LoVo (cell line): ENCODE measurements around the gene GRK3.
"Not testable (repeated sequence)": the region's sequence is repeated elsewhere in the genome, so short reads cannot be mapped to it uniquely, and the experiment has no call there.

Experiments
- DNase-seq: peaks from one replicate; pipeline ENCODE4 v3.0.0-alpha.2; 2016; ENCODE audit warnings: low spot score

The GRK3 gene

DNA sequence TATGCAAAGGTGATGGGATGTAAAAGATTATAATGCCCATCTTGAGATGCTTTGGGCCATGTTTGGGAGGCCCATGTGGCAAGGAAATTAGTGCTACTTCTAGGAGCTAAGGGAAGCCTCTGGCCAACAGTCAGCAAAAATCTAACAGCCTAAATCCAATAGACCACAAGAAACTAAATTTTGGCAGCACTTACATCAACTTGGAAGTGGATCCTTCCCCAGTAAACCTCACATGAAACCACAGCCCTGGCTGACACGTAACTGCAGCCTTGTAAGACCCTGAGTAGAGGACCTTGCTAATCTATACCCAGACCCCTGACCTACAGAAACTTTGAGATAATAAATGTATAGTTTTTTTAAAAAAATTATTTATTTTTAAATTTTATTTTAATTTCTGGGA is 13.1 kb upstream of the GRK3 start:
- no peak for DNase-seq

DNA sequence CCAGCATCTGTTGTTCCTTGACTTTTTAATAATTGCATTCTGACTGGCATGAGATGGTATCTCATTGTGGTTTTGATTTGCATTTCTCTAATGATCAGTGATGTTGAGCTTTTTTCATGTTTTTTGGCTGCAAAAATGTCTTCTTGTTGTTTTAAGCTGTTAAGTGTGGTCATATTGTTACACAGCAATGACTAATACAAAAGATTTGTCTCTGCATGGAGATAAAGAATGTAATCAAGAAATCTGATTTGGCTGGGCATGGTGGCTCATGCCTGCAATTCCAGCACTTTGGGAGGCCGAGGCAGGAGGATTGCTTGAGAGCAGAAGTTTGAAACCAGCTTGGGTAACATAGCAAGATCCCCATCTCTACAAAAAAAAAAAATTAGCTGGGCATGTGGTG is 12.1 kb upstream of the GRK3 start:
- not testable (repeated sequence) for DNase-seq

DNA sequence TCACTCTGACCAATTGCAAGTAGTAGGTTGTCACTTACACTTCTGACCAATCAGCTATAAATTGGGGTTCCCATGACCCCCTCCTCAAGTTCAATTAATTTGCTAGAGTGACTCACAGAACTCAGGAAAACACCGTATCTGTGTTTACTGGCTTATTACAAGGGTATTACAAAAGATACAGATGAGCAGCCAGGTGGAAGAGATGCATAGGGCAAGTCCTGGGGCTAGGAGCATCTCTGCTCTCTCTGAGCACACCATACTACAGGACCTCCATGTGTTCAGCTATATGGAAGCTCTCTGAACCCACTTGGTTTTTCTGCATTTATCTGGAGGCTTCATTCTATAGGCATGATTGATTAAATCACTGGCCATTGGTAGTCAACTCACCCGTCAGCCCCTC is 11.3 kb upstream of the GRK3 start:
- DNase-seq: no peak

DNA sequence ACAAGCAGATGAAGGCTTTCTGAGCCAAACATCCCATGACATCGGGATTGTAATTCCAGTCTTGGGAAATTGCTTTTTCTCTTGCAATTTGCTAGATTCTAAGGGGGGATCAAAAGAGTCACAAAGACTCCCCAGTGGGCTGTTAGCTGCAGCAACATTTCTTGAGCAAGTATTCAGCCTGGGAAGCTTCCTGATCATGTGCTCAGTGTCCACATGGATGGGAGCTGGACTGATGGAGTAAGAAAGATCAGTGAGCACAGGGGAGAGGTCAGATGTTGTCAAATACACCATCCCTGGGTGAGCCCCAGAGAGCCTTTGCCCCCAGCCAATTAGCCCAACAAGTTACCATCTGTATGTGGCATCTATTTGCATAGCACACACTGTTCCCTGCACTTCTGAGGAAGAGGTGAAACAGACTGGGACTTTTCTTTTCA is 10.2 kb upstream of the GRK3 start:
- DNase-seq: no peak

DNA sequence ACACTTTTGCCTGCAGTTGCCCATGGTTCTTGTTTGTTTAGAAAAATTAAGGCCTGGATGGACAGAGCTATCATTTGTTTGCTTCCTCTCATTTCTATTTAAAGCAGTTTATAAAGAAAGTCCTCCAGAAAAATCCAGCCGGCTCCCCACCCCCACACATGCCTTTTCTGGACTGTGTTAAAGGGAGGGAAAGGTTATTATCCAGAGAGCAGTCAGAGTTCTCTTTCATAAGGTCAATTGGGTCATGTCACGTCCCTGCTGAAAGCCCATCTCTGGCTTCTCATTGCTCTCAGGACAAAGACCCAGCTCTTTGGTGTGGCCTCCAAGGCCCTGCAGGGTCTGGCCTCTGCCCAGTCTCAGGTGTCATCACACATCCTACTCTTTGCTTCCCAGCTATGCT is 9.8 kb upstream of the GRK3 start:
- DNase-seq: no peak

DNA sequence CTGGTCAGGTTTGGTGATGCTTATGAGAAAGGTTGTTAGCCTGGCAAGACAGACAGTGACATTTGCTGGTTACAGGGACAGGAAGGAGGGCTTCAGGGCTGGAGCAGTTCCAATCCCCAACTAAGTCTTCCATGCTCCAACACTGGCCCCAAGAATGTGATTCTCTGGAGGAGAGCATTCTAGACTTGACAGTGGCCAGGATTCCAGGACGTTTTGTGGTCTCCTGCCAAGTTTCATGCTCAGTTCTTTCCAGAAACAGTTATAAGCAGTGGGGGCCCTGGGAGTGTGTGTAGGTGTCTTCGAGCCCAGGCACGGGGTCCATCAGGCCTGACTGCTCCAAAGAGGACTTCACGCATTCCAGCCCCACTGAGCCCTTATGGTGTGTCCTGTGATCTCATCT is 8.9 kb upstream of the GRK3 start:
- DNase-seq: no peak

DNA sequence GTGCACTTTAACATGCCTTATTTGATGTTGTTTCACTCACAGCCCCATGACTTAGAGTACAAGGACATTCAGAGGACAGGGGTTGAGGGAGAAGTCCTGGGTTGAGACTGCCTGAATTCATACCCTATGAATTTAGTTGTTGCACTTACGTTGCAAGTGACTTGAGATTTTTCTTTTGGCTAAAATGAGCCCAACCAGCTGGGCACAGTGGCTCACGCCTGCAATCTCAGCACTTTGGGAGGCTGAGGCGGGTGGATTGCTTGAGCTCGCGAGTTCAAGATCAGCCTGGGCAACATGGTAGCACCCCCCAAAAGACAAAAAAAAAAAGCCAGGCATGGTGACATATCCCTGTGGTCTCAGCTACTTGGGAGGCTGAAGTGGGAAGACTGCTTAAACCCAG is 7.3 kb upstream of the GRK3 start:
- DNase-seq: no peak

DNA sequence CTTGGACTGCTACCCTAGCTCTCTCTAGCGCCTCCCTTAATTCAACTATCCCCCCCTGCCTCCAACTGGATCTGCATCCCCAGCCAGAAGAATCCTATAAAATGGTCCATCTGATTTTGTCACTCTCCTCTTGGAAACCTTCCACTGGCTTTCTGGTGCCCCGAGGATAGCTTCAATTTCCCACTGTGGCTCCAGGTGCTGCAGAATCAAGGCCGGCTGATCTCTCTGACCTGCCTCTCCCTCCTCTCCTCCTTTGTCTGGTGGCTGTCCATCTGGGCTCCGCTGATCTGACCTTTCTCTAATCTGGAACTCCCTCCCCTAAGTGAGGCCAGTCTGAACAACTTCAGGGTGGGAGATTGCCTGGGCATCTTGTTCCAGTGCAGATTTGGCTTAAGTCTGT is 6.1 kb upstream of the GRK3 start:
- DNase-seq: no peak

DNA sequence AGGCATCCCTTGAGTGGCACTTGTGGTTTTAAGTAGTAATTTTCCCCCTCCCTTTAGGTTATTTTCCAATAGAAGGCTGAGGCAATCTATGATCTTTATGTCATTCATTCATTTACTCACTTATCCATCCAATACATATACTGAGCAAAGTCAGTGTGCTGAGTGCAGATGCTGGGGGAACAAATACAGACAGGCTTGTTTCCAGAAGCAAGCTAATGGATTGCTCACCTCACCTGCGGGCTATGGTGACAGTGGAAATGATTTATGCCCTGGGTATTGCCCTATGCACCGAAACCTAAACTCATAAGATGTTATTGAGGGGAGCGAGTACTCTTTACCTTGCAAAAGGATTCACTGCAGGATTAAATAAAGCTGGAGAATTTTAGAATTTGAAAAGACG is 4.6 kb upstream of the GRK3 start:
- not testable (repeated sequence) for DNase-seq

DNA sequence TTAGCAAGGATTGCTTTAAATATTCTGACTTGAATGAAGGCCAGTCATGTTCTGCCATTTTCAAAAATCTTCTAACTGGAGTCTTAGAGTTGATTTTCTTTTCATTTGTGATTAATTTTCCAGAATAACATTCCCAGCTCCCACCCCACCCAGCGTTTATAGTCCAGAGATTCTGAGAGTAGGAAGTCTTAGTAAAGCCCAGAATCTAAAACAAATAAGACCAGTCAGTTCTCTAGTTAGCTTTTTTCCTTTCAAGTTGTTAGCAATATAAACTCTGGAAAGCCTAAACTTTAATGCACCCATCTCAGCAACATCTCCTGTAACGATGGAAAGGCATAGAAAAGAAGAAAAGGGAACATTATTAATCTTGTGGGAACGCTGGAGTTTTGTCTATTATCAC is 3.3 kb upstream of the GRK3 start:
- not testable (repeated sequence) for DNase-seq

DNA sequence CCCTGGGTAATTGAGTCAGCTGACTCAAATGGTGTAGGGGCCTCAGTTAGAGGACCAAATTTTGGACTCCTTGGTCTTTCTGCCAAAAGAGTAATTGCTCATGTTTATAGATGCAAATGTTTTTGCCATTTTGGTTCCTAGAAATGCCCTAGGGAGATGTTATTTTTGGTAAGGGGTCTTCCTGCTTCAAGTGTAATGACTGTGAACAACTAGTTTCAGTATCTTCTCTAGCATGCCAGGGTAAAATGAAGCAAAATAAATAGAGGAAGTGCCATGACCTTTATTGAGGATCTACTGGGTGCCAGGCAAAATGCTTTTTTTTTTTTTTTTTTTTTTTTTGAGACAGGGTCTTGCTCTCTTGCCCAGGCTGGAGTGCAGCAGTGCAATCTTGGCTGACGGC is 2.5 kb upstream of the GRK3 start:
- not testable (repeated sequence) for DNase-seq

DNA sequence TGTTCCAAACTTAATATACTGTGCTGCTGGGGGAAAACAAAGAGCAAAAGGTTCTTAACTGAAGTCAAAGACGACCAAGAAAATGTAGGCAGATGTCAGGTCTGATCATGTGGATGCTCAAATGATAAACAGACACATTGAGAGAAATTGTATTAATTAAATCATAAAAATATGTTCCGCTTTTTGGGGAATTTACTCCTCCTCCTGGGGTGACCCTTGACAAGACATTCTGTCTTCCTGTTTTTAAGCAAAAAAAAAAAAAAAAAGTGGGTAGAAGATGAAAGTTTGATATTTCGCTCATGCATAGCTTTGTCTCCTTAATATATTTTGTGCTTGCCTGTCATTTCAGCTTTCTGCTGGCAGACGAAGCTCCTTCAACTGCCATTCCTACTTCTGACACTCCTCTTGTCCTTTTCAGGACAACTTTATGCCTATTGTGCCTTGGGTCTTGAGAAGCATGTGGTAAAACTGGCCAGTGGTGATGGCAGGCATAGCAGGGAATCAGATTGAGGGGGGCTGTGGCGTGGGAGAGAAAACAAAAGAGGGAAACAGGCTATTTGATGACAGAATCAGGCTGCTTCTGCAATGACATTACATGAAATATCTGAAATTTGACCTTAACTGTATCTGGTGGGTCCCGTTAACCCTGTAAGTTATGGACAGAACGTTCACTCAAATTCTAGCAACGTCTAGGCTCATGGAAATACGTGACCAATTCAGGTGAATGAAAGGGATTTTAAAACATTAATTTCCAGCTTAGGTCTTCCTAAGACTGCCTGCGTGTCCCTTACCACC is 1.3 kb upstream of the GRK3 start:
- not testable (repeated sequence) for DNase-seq

DNA sequence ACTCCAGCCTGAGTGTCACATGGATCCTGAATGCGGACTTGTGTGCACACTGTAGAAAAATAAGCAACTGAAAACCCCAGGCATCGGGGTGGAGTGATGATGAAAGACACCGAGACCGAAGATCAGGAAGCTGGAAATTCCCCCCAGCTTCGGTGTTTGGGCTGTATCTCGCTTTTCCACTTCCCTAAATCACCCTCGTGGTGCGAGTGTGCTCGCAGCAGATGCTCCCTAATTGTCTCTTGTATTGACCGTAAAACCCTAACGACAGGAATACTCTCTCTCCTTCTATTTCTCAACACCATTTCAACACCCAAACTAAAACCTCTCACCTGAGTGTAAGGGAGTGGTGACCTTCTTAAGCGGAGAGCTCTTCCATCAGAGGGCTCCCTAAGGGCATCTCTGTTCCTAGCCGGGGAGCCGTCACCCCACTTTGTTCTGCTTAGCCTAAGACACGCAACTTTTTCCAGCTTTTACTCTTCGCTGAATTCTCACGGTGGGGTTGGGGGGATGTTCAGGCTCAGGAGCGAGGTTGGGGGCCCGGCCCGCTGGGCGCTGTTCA is 635 bp upstream of the GRK3 start:
- no peak for DNase-seq

DNA sequence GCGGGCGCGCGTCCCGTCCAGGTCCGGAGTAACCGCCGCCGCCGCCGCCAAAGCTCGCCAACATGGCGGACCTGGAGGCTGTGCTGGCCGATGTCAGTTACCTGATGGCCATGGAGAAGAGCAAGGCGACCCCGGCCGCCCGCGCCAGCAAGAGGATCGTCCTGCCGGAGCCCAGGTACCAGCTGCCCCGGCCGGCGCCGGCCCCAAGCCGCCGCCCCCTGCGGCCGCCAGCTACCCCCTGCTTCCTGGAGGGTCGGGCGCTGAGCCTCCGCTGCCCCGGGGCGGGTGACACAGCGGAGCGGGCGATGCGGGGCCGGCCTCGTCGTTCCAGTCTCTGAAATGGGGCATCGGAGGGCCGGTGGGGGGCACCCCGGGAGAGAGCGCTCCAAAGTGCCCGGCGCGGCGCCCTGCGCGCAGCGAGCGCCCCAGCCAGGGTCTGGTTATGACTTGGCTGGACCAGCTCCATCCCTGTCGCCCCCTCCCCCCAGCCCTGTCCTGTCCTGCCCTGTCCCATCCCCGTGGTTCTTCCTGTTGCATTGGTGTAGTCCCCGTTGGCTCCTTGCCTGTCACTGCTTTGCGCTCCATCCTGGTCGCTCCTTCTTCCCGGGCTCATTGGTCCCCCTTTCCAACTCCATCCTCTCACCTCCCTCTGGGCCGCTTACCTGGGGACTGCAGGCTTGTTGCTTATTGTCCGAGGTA is 653 bp downstream of the GRK3 start:
- DNase-seq: peak; percentile 34

DNA sequence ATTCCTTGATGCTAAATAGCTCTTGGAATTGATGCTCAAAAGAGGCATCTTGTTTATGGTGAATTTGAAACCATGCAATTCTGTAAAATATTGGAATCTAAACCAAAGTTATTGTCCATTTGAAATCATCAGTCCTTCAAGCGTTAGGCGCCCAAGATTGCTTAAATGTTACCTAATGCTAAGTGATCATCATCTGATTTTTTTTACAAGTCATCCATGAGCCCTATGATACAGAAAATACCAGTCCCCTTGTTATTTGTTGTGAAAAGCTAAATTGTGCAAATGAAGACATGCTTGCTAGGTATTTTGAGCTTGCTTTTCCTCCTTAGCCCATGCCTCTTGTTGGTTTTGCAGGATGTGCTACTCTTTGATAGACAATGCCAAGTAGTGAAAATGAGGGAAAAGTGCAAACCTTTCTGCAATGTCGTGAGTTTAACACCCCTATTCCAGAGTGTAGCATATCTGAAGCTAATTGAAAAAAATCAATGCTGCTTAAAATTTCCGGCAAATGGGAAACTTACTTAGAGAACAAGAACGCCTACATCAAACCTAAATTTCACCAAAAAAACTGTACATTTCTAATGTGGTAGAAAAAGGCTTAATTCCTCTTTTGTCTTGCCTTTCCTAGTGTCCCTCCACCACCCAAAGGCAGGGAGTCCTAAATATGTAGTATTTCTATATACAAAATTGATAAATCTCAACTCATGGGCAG is 1.9 kb downstream of the GRK3 start:
- DNase-seq: no peak

DNA sequence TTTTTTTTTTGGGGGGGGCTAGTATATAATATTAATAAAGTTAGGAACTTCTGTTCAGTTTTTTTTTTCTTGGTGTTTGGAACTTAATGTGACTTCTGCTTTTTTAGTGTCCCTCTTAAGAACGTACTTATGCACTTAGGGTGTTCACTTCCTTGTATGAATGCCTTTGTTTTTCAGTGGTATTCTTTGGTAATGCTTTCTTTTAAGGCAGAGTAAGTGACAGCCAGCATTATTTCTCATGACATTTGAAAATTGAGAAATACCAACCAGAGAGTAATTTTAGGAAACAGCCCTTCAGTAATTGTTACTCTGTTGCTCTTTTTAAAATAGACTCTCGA is 2.4 kb downstream of the GRK3 start:
- no peak for DNase-seq

DNA sequence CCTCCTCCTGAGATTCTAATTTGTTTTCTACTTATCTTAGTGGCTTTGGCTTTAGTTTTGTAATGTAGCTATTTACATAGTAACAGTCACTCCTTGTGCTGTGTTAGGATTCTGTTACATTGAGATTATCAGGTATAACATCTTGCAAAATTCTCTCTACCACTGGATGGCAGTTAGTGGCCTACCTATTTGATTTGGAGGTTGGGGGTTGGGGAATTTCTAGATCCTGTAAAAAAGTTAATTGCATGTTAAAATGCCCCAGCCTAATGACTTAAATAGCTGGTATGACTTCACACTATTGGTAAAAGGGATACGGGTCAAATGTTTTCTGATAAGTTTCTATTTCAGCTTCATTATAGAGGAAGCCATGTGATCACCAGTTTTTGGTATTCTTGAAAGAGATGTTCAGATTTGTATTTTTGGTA is 2.8 kb downstream of the GRK3 start:
- no peak for DNase-seq

DNA sequence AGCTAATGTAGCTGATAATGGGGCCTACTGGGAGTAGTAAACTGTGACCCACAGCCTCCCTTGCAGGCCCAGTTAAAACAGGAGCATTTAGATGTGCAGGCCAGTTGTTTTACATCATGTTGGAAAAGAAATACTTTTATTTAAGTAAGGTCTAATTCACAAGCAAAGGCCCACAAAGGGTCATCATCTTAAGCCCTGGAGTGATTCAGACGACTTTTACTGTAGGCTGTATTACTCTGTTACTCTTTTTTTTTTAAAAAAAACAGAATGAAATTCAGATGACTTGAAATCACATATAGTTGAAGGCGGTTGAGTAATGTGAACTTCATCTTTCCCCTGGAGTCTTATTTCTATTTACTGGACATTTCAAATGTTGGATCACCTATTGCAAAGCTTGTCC is 3.6 kb downstream of the GRK3 start:
- DNase-seq: not testable (repeated sequence)

DNA sequence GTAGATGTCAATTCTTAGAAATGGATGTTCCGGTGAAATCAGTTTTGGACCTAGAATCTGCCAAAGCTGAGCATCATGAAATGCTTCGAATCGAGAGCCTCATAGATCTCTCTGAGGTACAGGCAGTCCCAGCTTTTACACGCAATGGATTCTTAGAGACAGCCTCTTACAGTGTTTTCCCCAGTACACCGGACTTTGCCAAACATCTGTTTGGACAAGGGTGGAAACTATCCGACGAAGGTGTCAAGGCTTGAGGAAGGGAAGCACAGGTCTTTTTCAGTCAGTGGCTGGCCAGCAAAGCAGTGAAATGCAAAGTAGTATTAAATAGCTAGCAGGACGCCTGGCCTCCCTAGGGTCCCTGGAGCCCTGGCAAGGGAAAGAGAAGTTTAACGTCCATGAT is 4.9 kb downstream of the GRK3 start:
- DNase-seq: no peak

DNA sequence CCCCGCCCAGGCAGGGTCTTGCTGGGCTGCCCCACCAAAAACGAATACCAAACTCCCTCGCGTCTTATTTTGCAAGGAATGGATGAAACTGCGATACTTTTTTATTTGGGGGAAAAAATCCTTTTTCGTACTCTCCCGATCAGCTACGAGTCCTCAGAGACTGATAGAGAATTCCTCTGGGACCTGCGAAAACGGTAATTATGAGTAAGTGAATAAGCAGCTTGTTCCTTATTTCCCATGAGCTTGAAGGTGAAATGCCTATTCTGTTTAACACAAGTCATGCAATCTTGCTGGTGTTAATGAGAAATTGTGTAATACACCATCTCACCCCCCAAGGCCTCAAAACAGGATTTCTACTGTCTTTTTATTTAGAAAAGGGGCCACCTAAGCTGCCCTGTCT is 5.5 kb downstream of the GRK3 start:
- no peak for DNase-seq

DNA sequence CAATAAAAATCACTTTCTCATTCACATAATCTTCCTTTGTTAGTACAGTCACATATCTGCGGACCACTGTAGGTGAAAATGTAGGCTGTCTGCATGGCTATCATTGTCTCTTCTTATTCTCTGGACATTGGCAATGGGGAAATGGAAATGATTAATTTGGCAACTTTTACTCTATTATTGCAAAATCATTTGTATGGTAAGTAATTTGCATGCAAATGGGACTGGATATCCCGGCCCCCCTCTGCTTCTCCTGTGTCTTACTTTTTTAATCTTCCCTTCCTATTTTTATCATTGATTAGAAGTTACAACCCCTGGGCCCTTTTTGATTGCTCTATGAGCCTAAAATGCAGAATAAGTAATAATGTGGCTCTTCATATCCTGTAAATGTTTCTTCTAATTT is 6.0 kb downstream of the GRK3 start:
- DNase-seq: no peak

DNA sequence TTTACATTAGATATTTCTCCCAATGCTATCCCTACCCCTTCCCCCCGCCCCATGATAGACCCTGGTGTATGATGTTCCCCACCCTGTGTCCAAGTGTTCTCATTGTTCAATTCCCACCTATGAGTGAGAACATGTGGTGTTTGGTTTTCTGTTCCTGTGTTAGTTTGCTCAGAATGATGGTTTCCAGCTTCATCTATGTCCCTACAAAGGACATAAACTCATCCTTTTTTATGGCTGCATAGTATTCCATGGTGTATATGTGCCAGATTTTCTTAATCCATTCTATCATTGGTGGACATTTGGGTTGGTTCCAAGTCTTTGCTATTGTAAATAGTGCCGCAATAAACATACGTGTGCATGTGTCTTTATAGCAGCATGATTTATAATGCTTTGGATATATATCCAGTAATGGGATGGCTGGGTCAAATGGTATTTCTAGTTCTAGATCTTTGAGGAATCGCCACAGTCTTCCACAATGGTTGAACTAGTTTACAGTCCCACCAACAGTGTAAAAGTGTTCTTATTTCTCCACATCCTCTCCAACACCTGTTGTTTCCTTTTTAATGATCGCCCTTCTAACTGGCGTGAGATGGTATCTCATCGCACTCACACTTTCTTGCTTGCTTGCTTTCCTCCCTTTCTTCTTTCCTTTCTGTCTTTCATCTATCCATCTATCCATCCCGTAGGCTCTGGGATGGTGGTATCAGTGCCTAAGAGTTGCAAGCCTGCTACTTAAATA is 7.7 kb downstream of the GRK3 start:
- DNase-seq: not testable (repeated sequence)
